HG03571 (cell line): Measurements from ENCODE around the gene UBXN6.

ENCODE experiments used
- ATAC-seq: cut with Tn5 transposase; IDR thresholded peaks from one replicate; pipeline ENCODE4 v1.9.1; 2021; ENCODE audit not compliant: unreplicated experiment

UBXN6 gene, protein sequence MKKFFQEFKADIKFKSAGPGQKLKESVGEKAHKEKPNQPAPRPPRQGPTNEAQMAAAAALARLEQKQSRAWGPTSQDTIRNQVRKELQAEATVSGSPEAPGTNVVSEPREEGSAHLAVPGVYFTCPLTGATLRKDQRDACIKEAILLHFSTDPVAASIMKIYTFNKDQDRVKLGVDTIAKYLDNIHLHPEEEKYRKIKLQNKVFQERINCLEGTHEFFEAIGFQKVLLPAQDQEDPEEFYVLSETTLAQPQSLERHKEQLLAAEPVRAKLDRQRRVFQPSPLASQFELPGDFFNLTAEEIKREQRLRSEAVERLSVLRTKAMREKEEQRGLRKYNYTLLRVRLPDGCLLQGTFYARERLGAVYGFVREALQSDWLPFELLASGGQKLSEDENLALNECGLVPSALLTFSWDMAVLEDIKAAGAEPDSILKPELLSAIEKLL

DNA sequence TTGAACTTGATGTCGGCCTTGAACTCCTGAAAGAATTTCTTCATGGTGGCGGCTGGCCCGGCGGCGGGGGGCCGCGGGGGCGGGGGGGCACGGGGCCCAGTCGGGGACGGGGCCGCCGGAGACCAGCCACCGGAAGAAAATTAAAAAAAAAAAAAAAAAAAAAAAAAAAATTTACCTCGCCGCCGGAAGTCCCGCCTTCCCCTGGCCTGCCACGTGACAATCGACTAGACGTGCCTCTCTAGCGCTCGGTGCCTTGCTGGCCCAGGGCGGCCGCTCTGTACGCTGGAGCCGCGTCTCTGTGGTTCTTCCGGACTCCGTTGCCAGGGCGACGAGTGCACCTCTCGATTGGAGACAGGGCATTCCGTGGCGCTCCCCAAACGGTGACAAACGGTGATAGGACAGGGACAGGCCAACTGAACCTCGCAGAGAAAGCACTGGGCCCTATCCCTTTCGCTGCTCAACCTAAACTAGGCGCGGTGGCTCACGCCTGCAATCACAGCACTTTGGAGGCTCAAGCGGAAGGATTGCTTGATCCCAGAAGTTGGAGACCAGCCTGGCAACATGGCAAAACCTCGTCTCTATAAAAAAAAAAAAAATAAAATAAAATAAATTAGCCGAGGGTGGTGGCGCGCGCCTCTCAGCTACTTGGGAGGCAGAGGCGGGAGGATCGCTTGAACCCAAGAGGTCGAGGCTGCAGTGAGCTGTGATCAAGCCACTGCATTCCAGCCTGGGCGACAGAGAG, at the start of gene UBXN6:
Gene UBXN6, minus strand, starts transcription at position 141 of the 742 bp plus-strand sequence. Its CDS starts 97 bp downstream, at position 44.
- ATAC-seq = peak; percentile 79

DNA sequence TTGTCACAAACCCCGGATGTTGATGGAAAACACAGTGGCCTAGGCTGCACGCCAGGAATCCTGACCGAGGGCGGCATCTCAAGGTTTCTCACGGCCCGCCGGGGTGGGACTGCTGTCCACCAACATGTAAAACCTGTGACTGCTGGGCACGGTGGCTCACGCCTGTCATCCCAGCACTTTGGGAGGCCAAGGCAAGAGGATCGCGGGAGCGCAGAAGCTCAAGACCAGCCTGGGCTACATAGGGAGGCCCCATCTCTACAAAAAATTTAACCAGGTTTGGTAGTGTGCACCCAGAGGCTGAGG, 49.5 kb upstream of the UBXN6 start:
- ATAC-seq = no peak

DNA sequence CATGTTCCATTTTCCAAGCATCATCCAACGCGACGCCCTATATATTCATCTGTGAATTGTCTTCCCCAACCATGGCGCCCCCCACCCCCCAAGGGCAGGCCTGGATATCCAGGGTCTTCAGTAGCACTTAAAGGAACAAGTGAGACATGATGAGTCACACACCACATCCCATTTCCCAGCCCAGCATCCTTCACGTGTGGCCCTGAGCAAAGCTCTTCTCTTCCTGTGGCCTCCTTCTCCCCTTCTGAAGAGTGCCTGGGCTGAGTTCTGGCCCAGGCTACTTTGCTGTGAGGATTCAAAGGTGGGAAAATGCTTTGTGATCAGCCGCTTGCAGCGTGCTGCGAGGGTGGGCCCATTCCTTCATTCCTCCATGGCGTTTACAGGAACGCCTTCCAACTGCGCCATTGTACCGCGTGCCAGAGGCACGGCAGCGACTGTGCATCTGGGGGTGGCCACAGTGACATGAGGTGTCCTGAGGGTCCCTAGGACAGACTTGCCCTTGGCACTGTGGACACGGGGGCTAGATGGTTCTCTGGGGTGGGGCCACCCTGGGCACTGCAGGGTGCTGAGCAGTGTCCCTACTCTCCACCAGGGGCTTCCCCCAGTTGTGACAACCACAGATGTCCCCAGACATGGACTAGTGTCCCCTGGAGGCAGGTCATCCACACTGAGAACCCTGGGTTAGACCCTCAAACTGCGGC, 49.0 kb upstream of the UBXN6 start:
- ATAC-seq = no peak

DNA sequence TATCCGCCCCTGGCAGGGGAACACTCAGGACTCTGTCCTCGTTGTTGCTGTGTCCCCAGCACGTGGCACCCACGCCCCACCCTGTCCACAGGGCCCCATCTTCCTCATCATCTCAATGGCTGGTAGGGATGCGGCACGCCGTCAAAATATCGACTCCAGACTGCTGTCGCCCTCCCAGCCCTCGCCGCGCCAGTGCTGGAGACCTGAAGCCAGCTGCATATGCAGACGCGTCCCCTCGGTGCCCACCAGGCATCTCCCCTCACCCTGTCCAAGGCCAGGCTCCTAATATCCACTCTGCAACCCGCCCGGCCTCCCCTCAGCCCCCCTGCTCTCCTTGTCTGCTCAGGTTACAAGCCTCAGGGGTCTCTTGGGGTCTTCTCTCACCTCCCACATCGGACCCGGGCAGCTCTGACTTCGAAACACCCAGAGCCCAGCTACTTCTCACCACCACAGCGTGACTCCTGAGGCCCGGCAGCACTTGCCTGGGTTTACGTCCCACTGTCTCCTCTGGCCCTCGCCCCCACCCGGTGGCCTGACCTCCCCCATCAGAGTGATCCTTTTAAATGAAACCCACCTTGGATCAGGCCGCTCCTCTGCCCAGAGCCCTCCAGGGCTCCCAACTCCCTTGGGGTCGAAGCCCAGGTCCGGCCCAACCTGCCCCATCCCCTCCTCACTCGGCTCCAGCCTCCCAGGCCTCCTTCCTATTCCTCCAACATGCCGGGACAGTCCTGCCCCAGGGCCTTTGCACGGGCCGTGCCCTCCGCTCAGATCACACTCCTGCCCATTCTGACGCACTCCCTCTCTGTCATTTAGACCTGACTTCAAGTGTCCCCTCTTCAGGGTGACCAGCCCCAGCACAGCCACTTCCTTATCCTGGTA, 48.2 kb upstream of the UBXN6 start:
- ATAC-seq = no peak

DNA sequence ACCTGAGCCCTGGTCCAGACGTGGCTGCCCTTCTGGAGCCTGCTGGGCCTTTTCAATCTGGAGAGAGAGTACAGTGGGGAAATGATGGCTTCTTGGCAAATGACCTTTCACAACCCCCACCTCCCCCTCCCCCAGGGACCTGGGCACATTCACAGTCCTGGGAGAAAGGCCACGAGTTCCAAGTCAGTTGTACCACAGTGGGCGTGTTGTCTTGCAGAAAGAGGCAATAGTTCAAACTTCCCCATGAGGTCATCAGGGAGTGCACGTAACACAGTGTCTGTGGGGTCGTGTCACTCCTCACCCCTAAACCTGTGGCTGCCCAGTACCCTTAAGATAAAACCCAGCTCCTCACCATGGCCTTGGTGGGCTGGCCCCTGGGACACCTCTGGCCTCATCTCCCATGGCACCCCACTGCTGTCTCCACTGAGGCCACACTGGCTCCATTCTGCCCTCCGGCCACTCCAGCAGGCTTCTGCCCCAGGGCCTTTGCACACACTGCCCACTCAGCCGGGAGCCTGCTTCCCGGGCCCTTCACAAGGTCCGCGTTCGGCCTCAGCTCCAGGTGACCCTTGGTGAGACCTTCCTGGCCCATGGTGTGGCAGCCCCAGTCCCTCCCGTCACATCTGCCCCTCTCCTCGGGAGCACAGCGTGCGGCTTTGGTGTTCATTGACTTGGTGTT, 47.4 kb upstream of the UBXN6 start:
- ATAC-seq = no peak

DNA sequence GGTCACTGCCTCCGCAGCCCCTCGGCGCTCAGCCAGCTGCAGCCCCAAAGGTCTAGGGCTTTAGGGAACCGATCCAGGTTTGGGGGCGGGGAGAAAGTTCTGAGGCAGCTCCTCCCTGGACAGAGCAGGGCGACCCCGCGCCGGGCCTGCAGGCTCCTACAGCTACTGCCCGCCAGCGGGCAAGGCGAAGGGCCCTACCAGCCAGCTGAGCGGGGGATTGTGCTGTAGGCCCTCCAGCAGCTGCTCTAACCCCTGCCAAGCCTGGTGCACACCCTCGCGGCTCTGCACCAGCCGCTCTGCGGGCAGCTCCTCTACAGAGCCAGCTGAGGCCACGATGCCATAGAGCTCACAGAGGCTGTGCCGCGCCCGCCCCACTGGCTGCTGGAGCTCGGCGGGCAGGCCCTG, 46.7 kb upstream of the UBXN6 start:
- ATAC-seq = no peak

DNA sequence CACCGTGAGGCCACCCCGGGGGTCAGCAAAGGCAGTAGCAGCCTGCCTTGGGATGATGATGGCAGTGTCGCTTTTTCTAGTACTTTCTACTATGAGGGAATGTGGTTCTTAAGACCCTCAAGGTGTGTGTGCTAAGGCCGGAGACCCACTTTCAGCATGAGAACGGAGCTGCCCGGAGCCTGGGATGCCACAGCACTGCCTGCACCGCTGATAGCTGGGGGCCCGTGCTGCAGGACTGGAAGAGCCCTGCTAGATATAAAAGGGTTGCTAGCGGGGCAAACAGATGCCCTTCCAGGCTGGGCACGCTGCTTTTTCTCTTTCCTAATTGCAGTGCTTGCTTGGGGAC, 46.2 kb upstream of the UBXN6 start:
- no peak for ATAC-seq

DNA sequence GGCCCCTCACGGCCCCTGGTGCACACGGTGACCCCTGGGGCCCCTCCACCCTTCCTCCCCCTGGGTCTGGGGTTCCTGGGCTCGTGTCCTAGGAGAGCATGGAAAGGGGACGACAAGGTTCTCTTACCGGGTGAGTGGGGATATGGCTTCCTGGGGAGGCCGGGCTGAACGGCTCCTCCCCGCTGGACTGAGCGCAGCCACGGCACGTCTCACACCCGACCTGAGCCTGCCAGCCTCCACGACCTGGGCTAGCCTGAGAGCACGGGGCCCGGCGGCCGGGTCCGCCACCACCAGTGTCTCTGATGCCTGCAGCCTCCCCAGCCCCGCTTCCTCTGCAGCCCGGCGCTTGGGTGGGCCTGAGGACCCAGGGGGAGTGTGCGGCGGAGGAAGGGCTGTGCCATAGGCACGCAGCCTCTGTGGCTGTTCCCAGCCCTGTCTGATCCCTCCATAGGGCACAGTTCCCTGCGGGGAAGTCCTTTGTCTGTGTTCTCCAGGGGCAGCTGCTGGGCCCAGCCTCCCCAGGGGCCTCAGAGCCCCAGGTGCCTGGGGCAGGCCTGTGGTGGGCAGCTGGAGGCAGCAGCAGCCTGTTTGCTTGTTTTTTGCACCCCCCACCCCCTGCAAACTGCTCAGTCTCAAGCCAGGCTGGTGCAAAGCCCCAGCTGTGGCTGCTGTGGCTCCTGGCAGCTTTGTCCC, 45.7 kb upstream of the UBXN6 start:
- no peak for ATAC-seq

DNA sequence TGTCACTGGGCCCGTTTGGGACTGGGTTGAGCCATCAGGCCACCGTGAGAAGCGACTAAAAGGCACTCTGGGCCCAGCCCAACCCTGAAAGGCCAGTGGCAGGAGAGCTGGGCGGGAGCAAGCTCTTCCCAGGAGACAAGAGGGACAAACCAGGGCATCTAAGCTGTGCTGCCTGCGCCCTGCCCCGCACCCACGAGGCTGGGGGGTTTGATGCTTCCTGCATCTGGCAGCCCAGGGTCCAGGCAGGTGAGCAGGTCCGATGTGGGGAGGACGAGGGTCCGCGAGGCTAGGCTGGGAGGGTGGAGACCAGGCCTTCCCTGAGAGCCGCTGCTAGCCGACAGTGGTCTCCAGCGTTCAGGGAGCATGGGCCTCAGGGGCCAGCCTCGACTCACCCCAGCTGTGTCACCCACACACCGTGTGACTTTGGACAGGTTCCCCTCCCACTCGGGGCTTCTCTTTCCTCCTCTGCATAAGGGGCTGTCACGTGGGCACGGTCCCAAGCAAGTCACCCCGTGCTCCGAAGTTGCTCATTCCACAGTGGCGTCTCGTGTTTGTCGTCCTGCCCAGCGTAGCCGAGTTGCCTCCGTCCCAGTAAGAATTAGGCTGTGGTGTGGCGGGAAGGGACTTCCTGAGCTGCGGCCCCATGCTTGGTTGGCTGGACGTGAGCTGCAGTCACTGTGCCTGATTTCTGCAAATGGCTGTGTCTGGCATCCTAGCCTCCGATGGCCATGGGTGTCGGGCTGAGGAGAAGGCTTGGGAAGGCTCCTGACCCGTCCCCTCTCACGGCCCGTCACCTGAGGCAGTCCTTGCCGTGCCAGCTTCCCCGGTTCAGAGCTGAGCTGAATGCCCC, 44.9 kb upstream of the UBXN6 start:
- no peak for ATAC-seq

DNA sequence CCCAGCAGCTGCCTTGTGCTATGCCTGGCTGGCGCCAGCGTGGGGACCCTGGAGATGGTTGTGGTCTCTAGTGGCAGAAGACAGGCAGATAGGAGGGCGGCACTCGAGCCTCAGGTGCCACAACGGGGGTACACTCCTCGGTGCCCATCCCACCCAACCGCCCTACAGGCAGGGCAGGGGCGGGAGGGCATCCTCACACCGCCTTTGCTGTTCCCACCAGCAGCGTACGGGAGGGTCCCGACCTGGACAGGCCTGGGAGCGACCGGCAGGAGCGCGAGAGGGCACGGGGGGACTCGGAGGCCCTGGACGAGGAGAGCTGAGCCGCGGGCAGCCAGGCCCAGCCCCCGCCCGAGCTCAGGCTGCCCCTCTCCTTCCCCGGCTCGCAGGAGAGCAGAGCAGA, 44.1 kb upstream of the UBXN6 start:
- ATAC-seq = no peak

DNA sequence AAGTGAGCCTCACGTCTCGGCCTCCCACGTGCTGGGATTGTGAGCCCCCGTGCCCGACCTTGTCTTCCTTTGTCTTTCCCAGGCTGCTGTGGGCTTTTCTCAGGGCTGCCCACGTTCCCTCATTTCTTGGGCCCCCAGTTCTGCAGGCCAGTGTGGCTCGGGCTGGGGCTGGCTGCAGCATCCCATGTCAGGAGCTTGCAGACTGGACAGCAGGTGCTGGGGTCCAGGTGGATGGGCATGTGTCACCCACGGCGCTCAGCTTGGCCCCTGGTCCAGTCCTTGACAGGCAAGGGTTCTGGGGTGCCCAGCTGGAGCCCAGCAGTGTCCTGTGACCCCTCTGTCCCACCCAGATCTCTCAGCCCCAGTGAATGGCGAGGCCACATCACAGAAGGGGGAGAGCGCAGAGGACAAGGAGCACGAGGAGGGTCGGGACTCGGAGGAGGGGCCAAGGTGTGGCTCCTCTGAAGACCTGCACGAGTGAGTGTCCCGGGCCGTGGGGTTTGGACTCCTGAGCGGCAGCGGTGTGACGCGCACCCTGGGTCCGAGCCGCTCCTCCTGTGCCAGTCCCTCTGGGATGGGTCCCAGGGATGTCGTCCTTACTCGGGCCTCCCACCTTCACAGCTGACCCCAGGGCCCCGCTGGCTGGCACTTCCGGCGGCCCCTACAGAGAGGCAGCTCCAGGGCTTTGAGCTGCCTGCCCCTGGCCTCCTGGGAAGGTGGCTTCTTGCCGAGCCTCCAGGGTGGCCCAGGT, 43.4 kb upstream of the UBXN6 start:
- no peak for ATAC-seq

DNA sequence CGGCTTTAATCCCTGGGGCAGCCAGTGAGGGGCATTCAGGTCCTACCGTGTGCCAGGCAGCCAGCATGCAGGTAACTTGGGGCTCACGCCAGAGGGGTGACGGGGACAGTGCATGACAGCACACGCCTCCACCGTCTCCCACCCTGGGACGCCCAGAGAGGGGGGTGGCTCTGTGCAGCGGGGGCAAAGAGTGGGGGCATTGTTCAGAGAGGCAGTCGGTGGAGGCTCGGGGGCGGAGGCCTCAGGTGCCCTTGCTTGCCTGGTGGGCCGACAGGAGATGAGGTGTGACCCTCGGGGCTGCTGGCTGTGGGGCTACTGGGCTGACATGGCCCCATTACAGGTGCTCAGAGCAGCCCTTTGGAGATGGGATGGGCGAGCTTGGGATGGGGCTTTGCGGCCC, 42.3 kb upstream of the UBXN6 start:
- ATAC-seq = no peak

DNA sequence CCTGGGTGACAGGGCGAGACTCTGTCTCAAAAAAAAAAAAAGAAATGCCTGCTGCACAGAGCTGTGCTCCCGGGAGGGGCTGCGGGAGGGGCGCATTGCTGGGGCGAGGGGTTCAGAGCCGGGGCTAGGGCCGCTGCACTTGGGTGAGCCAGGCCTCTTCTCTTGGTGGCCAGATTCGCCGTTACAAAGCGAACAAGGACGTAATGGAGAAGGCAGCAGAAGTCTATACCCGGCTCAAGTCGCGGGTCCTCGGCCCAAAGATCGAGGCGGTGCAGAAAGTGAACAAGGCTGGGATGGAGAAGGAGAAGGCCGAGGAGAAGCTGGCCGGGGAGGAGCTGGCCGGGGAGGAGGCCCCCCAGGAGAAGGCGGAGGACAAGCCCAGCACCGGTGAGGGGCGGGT, 41.7 kb upstream of the UBXN6 start:
- no peak for ATAC-seq

DNA sequence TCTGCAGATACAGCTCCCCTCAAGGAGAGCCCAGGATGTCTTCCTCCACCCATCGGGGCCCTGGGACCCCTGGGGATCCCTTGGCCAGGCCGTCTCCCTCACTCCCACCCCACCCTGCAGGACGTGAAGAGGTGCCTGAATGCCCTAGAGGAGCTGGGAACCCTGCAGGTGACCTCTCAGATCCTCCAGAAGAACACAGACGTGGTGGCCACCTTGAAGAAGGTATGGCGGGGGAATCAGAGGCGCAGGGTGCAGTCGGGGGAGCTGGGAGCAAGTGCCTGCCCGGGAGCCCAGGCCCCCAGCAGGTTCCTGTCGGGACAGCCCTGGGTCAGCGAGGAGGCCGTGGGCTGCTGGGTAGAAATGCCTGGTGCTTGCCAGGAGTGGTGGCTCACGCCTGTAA, 41.1 kb upstream of the UBXN6 start:
- no peak for ATAC-seq

DNA sequence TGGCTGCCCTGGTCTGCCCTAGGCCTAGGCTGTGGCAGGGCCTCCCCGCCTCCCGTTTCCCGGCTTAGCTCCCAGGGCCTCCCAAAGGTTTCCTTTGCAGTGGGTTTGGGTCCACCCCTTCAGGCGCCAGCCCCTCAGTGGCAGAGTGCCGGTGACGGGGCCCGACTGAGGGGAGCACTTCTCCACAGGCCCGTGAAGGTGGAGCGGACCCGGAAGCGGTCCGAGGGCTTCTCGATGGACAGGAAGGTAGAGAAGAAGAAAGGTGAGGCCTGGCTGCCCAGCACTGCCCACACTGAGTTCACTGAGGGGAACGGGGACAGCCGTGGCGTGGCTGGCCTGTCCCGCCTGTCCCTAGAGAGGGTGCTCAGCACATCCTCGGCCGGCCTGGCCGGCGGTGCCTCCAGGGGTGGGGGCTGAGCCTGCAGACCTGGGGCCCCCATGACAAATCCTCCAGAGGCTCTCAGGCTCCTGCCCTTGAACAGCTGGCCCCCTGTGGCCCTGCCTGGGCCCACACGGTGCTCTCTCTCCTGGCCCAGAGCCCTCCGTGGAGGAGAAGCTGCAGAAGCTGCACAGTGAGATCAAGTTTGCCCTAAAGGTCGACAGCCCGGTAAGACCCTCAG, 40.3 kb upstream of the UBXN6 start:
- ATAC-seq = no peak

DNA sequence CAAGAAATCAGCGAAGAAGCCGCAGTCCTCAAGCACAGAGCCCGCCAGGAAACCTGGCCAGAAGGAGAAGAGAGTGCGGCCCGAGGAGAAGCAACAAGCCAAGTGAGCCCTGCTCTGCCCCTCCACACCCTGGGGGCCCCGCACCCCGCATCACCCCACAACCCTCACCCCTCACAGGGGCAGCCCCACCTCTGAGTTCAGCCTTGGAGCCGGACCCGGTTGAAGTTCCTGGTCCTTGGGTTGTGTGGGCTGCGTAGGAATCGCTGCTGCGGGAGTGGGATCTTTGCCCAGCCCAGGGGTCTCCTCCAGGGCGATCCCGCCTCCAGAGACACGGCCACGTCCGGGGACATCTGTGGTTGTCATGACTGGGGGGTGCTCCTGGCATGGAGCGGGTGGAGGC, 38.7 kb upstream of the UBXN6 start:
- ATAC-seq = no peak

DNA sequence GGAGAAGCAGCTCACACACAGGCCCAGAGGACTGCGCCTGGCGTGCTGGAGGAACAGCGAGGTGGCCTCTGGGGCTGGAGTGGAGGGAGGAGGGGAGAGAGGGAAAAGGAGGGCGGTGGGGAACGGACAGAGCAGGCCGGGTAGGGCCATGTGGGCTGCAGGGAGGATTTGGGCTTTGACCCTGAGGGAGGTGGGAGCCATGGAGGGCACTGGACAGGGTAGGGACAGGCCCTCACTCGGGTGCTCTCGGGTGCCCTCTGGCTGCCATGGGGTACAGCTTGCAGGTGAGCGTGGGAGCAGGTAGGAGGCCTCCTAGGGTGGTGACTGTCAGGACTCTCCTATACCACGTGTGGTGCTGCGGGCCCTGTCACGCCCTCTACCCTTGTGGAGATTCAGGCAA, 37.9 kb upstream of the UBXN6 start:
- ATAC-seq = no peak

DNA sequence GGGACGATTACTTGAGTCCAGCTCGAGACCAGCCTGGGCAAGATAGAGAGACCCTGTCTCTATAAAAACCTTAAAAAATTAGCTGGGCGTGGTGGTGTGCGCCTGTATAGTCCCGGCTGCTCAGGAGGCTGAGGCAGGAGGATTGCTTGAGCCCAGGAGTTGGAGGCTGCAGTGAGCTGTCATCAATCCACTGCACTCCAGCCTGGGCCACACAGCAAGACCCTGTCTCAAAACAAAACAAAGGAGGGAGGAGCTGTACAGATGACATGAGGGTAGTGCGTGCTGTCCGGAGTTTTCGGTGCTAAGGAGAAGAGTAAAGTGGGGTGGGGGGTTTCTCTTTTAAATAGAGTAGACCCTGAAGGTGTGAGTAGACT, 37.1 kb upstream of the UBXN6 start:
- no peak for ATAC-seq
